PC-9 (cell line): ENCODE data around the gene FOXP1. TPM values are rescaled to one million over a fixed set of nuclear protein-coding genes. Genes with fewer than 3 reads are reported as not detected.

ENCODE experiments used
- BruUV-seq: library from RNA; stranded (reverse); fragments of 400-500 nt; replicated peaks from 2 replicates; lab custom pipeline; 2021; lab: Mats Ljungman, UMichigan
- CTCF ChIA-PET: fragments of 300-600 bp; sonication (Branson Sonifier 250); formaldehyde crosslinking; loops from one replicate; lab custom pipeline; 2022; ENCODE audit warnings: antibody characterized with exemption; lab: Charles Lee
- POLR2A ChIA-PET: fragments of 300-600 bp; sonication (Branson Sonifier 250); formaldehyde crosslinking; loops from one replicate; lab custom pipeline; 2022; ENCODE audit warnings: antibody characterized with exemption; ENCODE audit not compliant: unreplicated experiment; lab: Charles Lee
- DNase-seq, 2 experiments: peaks; one replicate each; pipeline versions ENCODE4 v3.0.0 to v3.0.0-alpha.2; 2015 to 2022; ENCODE audit warnings: mixed read lengths in 1 of 2
- H2AFZ ChIP-seq: fragments of 200-600 bp; sonication (generic); 2 replicates; pipeline ENCODE4 v1.8.1; 2017; ENCODE audit warnings: antibody characterized with exemption
- H3F3A ChIP-seq: fragments of 200-600 bp; sonication (generic); 2 replicates; pipeline ENCODE4 v1.8.1; 2017; ENCODE audit warnings: antibody characterized with exemption, mild to moderate bottlenecking, low read depth; ENCODE audit not compliant: insufficient read depth
- H3K27ac ChIP-seq: fragments of 200-600 bp; sonication (generic); 2 replicates; pipeline ENCODE4 v1.6.1; 2016; ENCODE audit warnings: mixed run types
- H3K27me3 ChIP-seq: fragments of 200-600 bp; sonication (generic); 2 replicates; pipeline ENCODE4 v1.6.1; 2016; ENCODE audit warnings: low read depth, mixed run types; ENCODE audit not compliant: insufficient read depth
- H3K36me3 ChIP-seq: fragments of 200-600 bp; sonication (generic); 2 replicates; pipeline ENCODE4 v1.6.1; 2016; ENCODE audit warnings: low read depth, mixed run types
- H3K4me1 ChIP-seq: fragments of 200-600 bp; sonication (generic); replicated peaks from 2 replicates; pipeline ENCODE4 v1.6.1; 2016; ENCODE audit warnings: mixed run types; ENCODE audit not compliant: insufficient read depth
- H3K4me2 ChIP-seq: fragments of 200-600 bp; sonication (generic); 2 replicates; pipeline ENCODE4 v1.6.1; 2017; ENCODE audit warnings: mixed run types
- H3K4me3 ChIP-seq: fragments of 200-600 bp; sonication (generic); 2 replicates; pipeline ENCODE4 v1.6.1; 2016; ENCODE audit warnings: mixed run types
- H3K79me2 ChIP-seq: fragments of 200-600 bp; sonication (generic); 2 replicates; pipeline ENCODE4 v1.6.1; 2017; ENCODE audit warnings: low read depth, mixed run types
- H3K9me2 ChIP-seq: fragments of 200-600 bp; sonication (generic); 2 replicates; pipeline ENCODE4 v1.8.1; 2017; ENCODE audit warnings: mild to moderate bottlenecking; ENCODE audit not compliant: insufficient read depth
- H3K9me3 ChIP-seq: fragments of 200-600 bp; sonication (generic); 2 replicates; pipeline ENCODE4 v1.8.1; 2016; ENCODE audit warnings: low read depth; ENCODE audit not compliant: insufficient read depth
- H4K20me1 ChIP-seq: fragments of 200-600 bp; sonication (generic); 2 replicates; pipeline ENCODE4 v1.8.1; 2017; ENCODE audit not compliant: insufficient read depth
- CTCF ChIP-seq: fragments of 200-600 bp; sonication (generic); conservative IDR thresholded peaks from 2 replicates; pipeline ENCODE4 v1.6.1; 2017; ENCODE audit warnings: mixed run types, antibody characterized with exemption, mild to moderate bottlenecking, moderate library complexity
- EZH2 ChIP-seq: fragments of 200-600 bp; sonication (generic); IDR thresholded peaks from 2 replicates; pipeline ENCODE4 v1.8.0; 2017; ENCODE audit warnings: antibody characterized with exemption, low read depth
- intact Hi-C: fragments of 100-400 bp; cut with micrococcal nuclease; formaldehyde crosslinking; loops from one replicate; pipeline ENCODE4 v1.10.0; 2022; ENCODE audit not compliant: unreplicated experiment
- total RNA-seq: library from RNA; stranded (reverse); gene quantifications from 2 replicates; pipeline ENCODE4 v1.2.3, GENCODE V29; 2021

The FOXP1 gene
- total RNA-seq, 1 experiment from 2014 or later: 33.3 TPM

- Histone ChIP-seq H3K27me3 (no peaks in the 10 kb centered on the region), H3K9me2 (no peaks in the 10 kb centered on the region), H3K4me1 (no peaks in the 10 kb centered on the region), H3F3A (no peaks in the 10 kb centered on the region), H3K9me3 (no peaks in the 10 kb centered on the region), H3K79me2 (no peaks in the 10 kb centered on the region), H3K4me2 (no peak overlapping the region), H4K20me1 (no peaks in the 10 kb centered on the region), H3K27ac (no peak overlapping the region), H2AFZ (no peak overlapping the region), H3K4me3 (no peak overlapping the region), H3K36me3 (no peaks in the 10 kb centered on the region)
- intact Hi-C loops: no loop called here
- TF ChIP-seq EZH2 (no peak), CTCF (no peak)
- BruUV-seq: no TSS peak
- ChIA-PET CTCF (no interaction called here), POLR2A (no interaction called here)
- no peak for DNase-seq
Observed at GRCh38 chr3:71088019-71088708, 495.4 kb downstream of the FOXP1 start.

- TF ChIP-seq CTCF: no peak
- TF ChIP-seq EZH2: no peak
- Histone ChIP-seq H3K4me2 (no peak overlapping the region), H3K79me2 (no peaks in the 10 kb centered on the region), H2AFZ (no peak overlapping the region), H3K36me3 (no peaks in the 10 kb centered on the region), H3K9me2 (no peaks in the 10 kb centered on the region), H4K20me1 (no peaks in the 10 kb centered on the region), H3K27me3 (no peaks in the 10 kb centered on the region), H3K27ac (no peak overlapping the region), H3K9me3 (no peaks in the 10 kb centered on the region), H3K4me3 (no peak overlapping the region), H3K4me1 (no peaks in the 10 kb centered on the region), H3F3A (no peaks in the 10 kb centered on the region)
- intact Hi-C loops: no loop called here
- no TSS peak for BruUV-seq
- CTCF ChIA-PET: interaction anchor here (0.6 kb wide), 1 partner anchor 116 kb away, joined by 3 read pairs; no protein-coding TSS in a partner anchor
- POLR2A ChIA-PET: no interaction called here
- peak in 1 of 2 experiments; percentile 72 for DNase-seq
Observed at GRCh38 chr3:71087143-71088018, 496.1 kb downstream of the FOXP1 start.

- CTCF ChIA-PET: interaction anchor here (0.6 kb wide), 1 partner anchor 116 kb away, joined by 3 read pairs; no protein-coding TSS in a partner anchor
Observed at GRCh38 chr3:71086777-71087142, 496.8 kb downstream of the FOXP1 start.

More at GRCh38 chr3:71086777-71087142, 496.8 kb downstream of the FOXP1 start:
- Histone ChIP-seq H3K4me3 (no peak overlapping the region), H3K27ac (no peak overlapping the region), H3K4me1 (no peaks in the 10 kb centered on the region), H2AFZ (no peak overlapping the region), H3K9me2 (no peaks in the 10 kb centered on the region), H3F3A (no peaks in the 10 kb centered on the region), H3K4me2 (no peak overlapping the region), H3K9me3 (no peaks in the 10 kb centered on the region), H3K27me3 (no peaks in the 10 kb centered on the region), H3K36me3 (no peaks in the 10 kb centered on the region), H3K79me2 (no peaks in the 10 kb centered on the region), H4K20me1 (no peaks in the 10 kb centered on the region)
- intact Hi-C loops: no loop called here
- no peak for TF ChIP-seq CTCF
- TF ChIP-seq EZH2: no peak
- BruUV-seq: no TSS peak
- POLR2A ChIA-PET: no interaction called here
- no peak for DNase-seq
